ENCODE results near the gene FOSL2.

Gene FOSL2

GRCh38 chr2:28434600-28434989 lies 41.9 kb downstream of the FOSL2 start:
- DNase-seq, result no peak

GRCh38 chr2:28435241-28435640 lies 42.6 kb downstream of the FOSL2 start:
- DNase-seq, result no peak

GRCh38 chr2:28435814-28436351 lies 43.2 kb downstream of the FOSL2 start:
- DNase-seq, result no peak

- DNase-seq, result no peak
Observed at GRCh38 chr2:28436525-28437051, 43.9 kb downstream of the FOSL2 start.

- DNase-seq, result no peak
Observed at GRCh38 chr2:28437149-28437835, 44.6 kb downstream of the FOSL2 start.

GRCh38 chr2:28437918-28438317 lies 45.3 kb downstream of the FOSL2 start:
- DNase-seq, result no peak

GRCh38 chr2:28438532-28439063 lies 45.9 kb downstream of the FOSL2 start:
- no peak for DNase-seq

- DNase-seq, result no peak
Observed at GRCh38 chr2:28439127-28439526, 46.5 kb downstream of the FOSL2 start.

GRCh38 chr2:28439763-28440162 lies 47.1 kb downstream of the FOSL2 start:
- no peak for DNase-seq

GRCh38 chr2:28442328-28442727 lies 49.7 kb downstream of the FOSL2 start:
- no peak for DNase-seq

GRCh38 chr2:28444956-28445355 lies 52.3 kb downstream of the FOSL2 start:
- DNase-seq, result no peak

GRCh38 chr2:28445448-28446258 lies 53.0 kb downstream of the FOSL2 start:
- DNase-seq, result peak; percentile 76

GRCh38 chr2:28446531-28446930 lies 53.9 kb downstream of the FOSL2 start:
- DNase-seq, result no peak

GRCh38 chr2:28447086-28447485 lies 54.4 kb downstream of the FOSL2 start:
- DNase-seq, result no peak

- peak; percentile 3 for DNase-seq
Observed at GRCh38 chr2:28447943-28448792, 55.5 kb downstream of the FOSL2 start.

- no peak for DNase-seq
Observed at GRCh38 chr2:28448793-28449100, 56.1 kb downstream of the FOSL2 start.

GRCh38 chr2:28449126-28449487 lies 56.4 kb downstream of the FOSL2 start:
- DNase-seq, result no peak

- DNase-seq, result peak; percentile 89
Observed at GRCh38 chr2:28449488-28450395, 57.1 kb downstream of the FOSL2 start.

GRCh38 chr2:28450901-28451565 lies 58.4 kb downstream of the FOSL2 start:
- DNase-seq, result no peak

GRCh38 chr2:28451793-28452533 lies 59.3 kb downstream of the FOSL2 start:
- DNase-seq, result no peak

All from stimulated activated CD4-positive, alpha-beta T cell treated with anti-CD3 and anti-CD28 coated beads, Interleukin-4, amount 100 ng/mL, for 24 hours (primary cell).